ENCODE results near the gene SCFD2.

- TF ChIP-seq YY1 (IDR thresholded peaks at IDR 0.05; ENCODE audit: insufficient read depth, insufficient read length) (no peak), SUZ12 (IDR thresholded peaks at IDR 0.05; ENCODE audit: extremely low read depth, insufficient read depth, insufficient read length) (no peak)
Observed at GRCh38 chr4:53175640-53176039, 190.2 kb downstream of the SCFD2 start.
